ENCODE data around the gene MRGPRE.

DNA sequence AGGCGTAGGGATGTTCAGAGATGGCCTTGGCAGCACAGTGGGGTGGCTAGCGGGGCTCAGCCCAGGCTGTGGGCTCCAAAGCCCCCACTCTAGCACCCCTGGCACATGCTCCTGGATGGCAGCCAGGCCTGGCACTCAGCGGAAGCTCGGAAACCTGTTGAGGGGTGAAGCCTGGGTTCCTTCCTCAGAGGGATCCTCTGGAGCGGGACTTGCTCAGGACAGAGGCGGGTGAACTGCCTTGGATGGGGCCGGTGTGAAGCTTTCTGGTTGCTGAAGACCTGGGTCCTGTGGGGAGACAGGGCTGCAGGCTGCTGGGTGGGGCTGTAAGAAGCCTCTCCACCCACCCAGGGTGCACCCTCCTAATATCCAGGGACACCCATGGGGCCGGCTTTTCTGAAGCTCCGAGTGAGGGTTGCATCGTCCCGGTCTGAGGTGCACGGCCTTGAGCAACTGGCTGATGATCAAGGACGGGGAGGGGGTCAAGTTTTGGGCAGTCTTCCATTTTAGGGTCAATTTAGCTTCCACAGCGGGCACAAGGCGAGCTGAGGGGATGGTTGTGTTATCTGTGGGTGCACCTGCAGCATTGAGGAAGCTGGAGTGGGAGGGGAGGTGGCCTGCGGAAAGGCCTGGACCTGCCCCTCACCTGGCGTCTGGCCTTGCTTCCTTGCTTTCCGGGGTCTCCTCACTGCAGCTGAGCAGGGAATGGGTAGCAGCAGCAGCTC is 5.2 kb downstream of the MRGPRE start:
- TF ChIP-seq EZH2 (IDR thresholded peaks at IDR 0.05; ENCODE audit: insufficient read depth, poor library complexity, severe bottlenecking) (no peak), EZH2phosphoT487 (IDR thresholded peaks at IDR 0.05; ENCODE audit: insufficient read depth, low read depth) (no peak)

All from GM23248 (cell line).